Measurements from ENCODE around the gene APOE. TPM values are rescaled to one million over a fixed set of nuclear protein-coding genes. Genes with fewer than 3 reads are reported as not detected.
"Not testable (repeated sequence)": the region's sequence is repeated elsewhere in the genome, so short reads cannot be mapped to it uniquely, and the experiment has no call there.

Gene APOE
- total RNA-seq, 4 donors from 2014 or later, result 5.7 to 141 (median 20.7) TPM

GRCh38 chr19:44879309-44880065, 26.1 kb upstream of the APOE start:
- intact Hi-C loops (cut with DNase I), result no loop called here
- no peak for DNase-seq
- peak overlapping the region in 2 of 4 donors; percentile 53 to 57 for H3K27ac ChIP-seq

GRCh38 chr19:44882063-44882462, 23.5 kb upstream of the APOE start:
- H3K27me3 ChIP-seq, result no peaks in the 10 kb centered on the region
- H3K4me3 ChIP-seq, result no peak overlapping the region
- WGBS, 2 donors, result 78 to 89% methylated on average over 7 to 9 of the region's 15 CpGs
- no peak for DNase-seq
- intact Hi-C loops (cut with DNase I), result no loop called here
- H3K4me1 ChIP-seq, result peaks cover 0 to 29% (median 4%) of the 10 kb centered on the region in 3 donors
- H3K27ac ChIP-seq, result no peak overlapping the region
- H3K9me3 ChIP-seq, result no peaks in the 10 kb centered on the region
- peaks cover 0 to 70% (median 0%) of the 10 kb centered on the region in 3 donors for H3K36me3 ChIP-seq
- TF ChIP-seq CTCF (IDR thresholded peaks at IDR 0.05) (no peak), POLR2A (IDR thresholded peaks at IDR 0.05) (no peak)

More at GRCh38 chr19:44879309-44880065, 26.1 kb upstream of the APOE start:
- TF ChIP-seq POLR2A (IDR thresholded peaks at IDR 0.05) (no peak), CTCF (IDR thresholded peaks at IDR 0.05) (no peak)
- Histone ChIP-seq H3K4me3 (no peak overlapping the region), H3K36me3 (peaks cover 8 to 70% (median 9%) of the 10 kb centered on the region in 3 donors), H3K9me3 (no peaks in the 10 kb centered on the region), H3K4me1 (peaks cover 0 to 54% (median 8%) of the 10 kb centered on the region in 3 donors), H3K27me3 (no peaks in the 10 kb centered on the region)
- 60 to 88% methylated on average over 1 to 4 of the region's 18 CpGs for WGBS, 2 donors

GRCh38 chr19:44882619-44883397, 22.8 kb upstream of the APOE start:
- H3K27ac ChIP-seq; H3K9me3 ChIP-seq; DNase-seq; H3K27me3 ChIP-seq; H3K4me3 ChIP-seq; intact Hi-C loops (cut with DNase I): not testable (repeated sequence)
- H3K4me1 ChIP-seq, result peaks cover 0 to 21% (median 4%) of the 10 kb centered on the region in 3 donors
- H3K36me3 ChIP-seq, result peaks cover 0 to 70% (median 0%) of the 10 kb centered on the region in 3 donors
- 91 to 92% methylated on average over 17 to 19 of the region's 19 CpGs for WGBS, 2 donors

- WGBS, 2 donors, result 85 to 88% methylated on average over 5 of the region's 5 CpGs
- TF ChIP-seq POLR2A (IDR thresholded peaks at IDR 0.05) (no peak), CTCF (IDR thresholded peaks at IDR 0.05) (no peak)
- Histone ChIP-seq H3K27ac (no peak overlapping the region), H3K4me3 (no peak overlapping the region), H3K4me1 (peaks cover 0 to 10% (median 0%) of the 10 kb centered on the region in 3 donors), H3K36me3 (peaks cover 0 to 70% (median 0%) of the 10 kb centered on the region in 3 donors), H3K27me3 (no peaks in the 10 kb centered on the region), H3K9me3 (no peaks in the 10 kb centered on the region)
- no peak for DNase-seq
- intact Hi-C loops (cut with DNase I), result no loop called here
Observed at GRCh38 chr19:44883922-44884321, 21.7 kb upstream of the APOE start.

GRCh38 chr19:44884566-44884965, 21.0 kb upstream of the APOE start:
- DNase-seq, result no peak
- H3K27me3 ChIP-seq, result no peaks in the 10 kb centered on the region
- TF ChIP-seq CTCF (IDR thresholded peaks at IDR 0.05), result no peak
- TF ChIP-seq POLR2A (IDR thresholded peaks at IDR 0.05), result no peak
- 70 to 81% methylated on average over 3 to 4 of the region's 4 CpGs for WGBS, 2 donors
- H3K36me3 ChIP-seq, result peaks cover 0 to 64% (median 0%) of the 10 kb centered on the region in 3 donors
- no peak overlapping the region for H3K4me3 ChIP-seq
- no peaks in the 10 kb centered on the region for H3K9me3 ChIP-seq
- intact Hi-C loops (cut with DNase I), result no loop called here
- peaks cover 0 to 7% (median 2%) of the 10 kb centered on the region in 3 donors for H3K4me1 ChIP-seq
- no peak overlapping the region for H3K27ac ChIP-seq

Data from esophagus squamous epithelium (tissue), 5 donors.